Stimulated activated CD4-positive, alpha-beta T cell treated with anti-CD3 and anti-CD28 coated beads, TNF-alpha, amount 100 ng/mL, for 4 hours (primary cell): ENCODE results near the gene NDUFAF2.
"Not testable (repeated sequence)": the region's sequence is repeated elsewhere in the genome, so short reads cannot be mapped to it uniquely, and the experiment has no call there.

Source experiments
- DNase-seq, 3 experiments: peaks; one replicate each; pipeline ENCODE4 v3.0.0-alpha.2; 2020; ENCODE audit warnings: low read depth in 3 of 3

NDUFAF2 gene

DNA sequence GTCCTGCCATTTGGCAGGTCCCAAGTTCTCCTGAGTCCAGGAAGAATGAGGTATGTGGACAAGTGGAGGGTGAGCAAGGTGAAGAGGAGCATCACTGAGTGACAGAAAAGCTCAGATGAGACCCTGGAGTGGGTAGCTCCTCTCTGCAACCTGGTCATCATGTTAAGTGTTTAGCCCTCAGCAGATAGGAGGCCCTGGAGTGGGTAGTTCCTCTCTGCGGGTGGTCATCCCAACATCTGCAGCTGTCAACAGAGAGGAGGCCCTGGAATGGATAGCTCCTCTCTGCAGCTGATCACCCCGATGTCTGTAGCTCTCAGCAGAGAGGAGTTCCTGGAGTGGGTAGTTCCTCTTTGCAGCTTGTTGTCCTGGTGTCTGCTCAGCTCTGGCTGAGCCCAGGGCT, 48.4 kb downstream of the NDUFAF2 start:
- no peak for DNase-seq

DNA sequence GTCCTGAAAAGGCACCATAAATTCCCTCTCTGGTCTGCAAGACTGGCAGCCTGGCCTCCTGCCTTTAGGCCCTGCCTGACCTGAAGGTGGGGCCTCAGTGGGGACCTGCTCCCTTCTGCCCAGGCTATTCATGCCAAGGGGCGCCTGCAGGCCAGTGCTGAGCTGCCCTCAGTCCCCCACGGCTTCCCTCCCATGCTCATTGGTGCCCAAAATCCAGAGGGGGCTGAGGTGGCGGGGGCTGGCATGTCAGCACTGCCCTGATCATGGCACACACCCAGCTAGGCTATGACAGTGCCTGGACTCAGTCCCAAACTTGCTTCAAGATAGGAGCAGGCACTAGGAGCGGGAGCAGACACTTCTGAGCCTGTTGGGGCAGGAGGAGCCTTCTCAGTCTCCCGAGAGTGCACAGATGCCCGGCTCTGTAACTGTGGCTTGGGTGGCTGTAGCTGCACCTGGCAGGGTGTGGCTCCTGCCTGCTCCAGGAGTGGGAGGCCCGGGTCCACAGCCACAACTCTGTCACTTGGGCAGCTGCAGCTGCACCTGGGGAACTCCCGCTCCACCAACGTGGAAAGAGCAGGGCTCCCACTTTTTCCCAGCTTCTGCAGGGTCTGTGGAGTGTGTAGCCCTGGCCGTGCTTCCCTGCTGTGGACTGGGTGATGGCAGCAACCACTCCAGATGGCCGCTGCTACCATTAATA, 49.0 kb downstream of the NDUFAF2 start:
- DNase-seq = no peak

DNA sequence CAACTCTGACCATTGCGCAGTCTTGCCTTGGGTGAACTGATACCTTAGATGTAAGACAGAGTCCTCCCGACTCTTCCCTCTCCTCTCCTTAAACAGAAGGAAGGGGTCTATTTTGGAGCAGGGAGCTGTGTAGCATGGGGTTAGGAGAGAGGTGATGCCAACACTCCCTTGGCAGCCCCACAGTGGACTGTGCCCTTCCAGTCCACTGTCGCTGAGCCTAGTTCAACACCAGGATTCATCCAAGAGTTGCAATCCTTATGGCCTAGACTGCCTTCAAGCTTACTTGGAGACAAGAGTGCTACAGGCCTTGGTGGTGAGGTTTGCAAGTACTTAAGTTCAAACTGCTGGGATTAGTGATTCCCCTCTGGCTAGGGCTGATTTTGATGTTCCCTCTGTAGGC, 51.4 kb downstream of the NDUFAF2 start:
- no peak for DNase-seq

DNA sequence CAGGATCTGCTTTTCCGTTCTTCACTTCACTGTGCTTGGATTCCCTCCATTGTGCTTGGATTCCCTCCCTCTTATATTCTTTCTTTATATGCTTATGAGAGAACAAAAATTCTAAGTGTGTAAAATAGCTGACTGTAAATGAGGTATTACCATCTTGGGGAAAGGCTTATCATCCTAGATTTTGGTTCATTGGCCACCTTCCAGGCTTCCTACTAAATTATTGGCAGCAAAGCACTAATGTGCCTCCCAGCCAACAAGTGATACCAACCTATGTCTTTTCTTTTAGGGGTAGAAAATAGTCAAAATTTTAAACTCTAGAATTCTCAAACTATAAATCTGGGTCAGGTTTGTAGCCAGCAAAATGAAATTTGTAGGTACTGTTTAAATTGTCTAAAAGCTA, 52.7 kb downstream of the NDUFAF2 start:
- no peak for DNase-seq

DNA sequence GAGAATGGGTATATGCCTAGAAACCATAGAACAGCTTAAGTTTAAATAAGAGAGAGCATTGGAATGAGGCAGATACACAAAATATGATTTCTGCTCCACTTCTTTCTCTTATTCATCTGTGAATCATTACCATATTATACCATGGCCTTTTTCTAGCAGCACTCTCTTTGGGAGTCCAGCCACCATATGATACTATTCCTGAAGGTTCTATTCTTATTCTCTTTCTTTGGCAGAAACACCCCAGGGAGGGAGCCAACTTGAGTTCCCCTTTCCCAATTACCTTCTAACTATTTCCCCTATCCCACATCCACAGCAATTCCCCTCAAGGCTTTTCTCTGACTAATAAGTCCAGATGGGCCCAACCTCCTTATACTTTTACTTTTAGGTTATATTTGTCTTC, 55.9 kb downstream of the NDUFAF2 start:
- no peak for DNase-seq

DNA sequence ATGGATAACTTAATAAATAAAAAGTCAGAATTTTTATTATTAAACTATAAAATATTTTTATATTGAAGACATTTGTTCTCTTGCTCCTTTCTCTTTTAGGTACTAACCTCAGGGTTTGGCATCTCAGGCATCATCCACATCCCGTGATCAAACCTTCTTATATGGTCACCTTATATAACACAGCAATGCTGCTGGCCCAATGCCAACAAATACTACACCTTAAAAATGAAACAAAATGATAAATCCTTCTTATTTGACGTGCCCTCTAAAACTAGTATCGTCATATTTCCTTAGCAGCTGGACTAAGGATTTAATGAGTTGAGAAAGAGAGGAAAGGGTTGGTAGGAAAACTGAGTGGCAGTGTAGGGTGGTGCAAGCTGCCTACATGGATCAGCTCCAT, 56.6 kb downstream of the NDUFAF2 start:
- DNase-seq = no peak

DNA sequence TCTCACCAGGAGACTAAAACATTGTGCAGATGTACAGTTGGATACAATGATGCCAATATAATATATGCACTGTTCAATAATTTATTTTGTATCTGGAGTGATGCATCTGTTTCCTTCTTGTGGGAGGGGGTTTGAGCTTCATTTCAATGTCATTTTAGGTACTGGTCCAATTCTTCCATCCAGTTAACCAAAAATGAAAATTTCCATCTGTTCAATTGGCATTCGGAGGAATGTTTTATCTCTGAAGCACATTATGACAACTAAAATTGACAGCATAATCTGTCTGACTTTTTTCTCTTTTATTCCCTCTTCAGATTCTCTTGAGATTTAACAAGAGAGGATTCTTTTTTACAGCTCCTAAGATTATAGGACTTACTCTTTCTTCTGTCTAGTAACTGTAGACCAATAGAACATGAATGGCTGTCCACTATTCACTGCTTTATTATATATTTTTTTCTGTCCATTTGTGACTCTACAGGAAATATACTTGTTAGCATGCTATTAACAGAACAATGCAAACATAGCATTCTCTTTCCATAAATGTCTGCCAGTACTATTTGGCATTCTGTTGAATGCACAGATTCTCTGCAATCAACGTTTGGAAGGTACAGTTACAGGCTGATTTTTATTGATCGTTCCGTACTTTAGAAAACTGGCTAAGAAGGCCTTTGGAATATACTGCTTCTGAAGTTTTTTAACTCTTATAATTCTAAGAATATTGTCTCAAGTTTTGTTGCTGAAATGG, 57.8 kb downstream of the NDUFAF2 start:
- DNase-seq = no peak

DNA sequence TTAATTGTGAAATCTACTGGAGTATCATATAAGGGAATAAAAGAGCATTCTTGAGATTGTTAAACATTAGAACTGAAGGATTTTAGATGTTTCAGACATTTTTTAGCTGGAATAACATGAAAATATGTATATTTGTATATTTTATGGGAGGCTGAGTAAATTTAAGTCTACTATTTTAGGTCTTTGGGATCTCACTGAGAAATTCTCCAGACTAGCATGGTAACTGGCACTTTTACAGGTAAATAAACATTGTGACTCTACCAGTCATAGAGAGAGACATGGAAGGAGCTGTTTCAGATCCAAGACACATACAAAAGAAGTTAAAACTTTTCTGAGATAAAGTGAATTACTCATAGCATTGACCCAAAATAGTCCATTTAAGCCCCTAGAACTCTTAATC, 59.4 kb downstream of the NDUFAF2 start:
- no peak for DNase-seq

DNA sequence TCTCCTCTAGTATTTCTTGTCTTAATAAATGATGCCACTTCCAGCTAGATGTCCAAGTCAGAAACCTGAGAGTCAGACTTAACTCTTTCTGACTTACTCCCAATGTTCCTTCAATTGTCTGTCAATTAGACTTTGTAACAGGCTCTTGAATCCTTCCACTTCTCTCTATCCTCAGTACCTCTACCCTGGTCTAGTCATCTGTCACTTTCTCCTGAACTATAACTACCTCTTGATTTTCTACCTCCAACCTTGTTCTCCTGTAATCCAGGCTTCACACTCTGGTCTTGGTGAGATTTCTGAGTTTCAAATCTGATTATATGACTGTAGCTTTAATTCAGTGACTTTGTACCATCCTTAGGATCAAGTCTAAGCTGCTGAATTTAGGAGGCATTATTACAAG, 64.9 kb downstream of the NDUFAF2 start:
- DNase-seq = no peak

DNA sequence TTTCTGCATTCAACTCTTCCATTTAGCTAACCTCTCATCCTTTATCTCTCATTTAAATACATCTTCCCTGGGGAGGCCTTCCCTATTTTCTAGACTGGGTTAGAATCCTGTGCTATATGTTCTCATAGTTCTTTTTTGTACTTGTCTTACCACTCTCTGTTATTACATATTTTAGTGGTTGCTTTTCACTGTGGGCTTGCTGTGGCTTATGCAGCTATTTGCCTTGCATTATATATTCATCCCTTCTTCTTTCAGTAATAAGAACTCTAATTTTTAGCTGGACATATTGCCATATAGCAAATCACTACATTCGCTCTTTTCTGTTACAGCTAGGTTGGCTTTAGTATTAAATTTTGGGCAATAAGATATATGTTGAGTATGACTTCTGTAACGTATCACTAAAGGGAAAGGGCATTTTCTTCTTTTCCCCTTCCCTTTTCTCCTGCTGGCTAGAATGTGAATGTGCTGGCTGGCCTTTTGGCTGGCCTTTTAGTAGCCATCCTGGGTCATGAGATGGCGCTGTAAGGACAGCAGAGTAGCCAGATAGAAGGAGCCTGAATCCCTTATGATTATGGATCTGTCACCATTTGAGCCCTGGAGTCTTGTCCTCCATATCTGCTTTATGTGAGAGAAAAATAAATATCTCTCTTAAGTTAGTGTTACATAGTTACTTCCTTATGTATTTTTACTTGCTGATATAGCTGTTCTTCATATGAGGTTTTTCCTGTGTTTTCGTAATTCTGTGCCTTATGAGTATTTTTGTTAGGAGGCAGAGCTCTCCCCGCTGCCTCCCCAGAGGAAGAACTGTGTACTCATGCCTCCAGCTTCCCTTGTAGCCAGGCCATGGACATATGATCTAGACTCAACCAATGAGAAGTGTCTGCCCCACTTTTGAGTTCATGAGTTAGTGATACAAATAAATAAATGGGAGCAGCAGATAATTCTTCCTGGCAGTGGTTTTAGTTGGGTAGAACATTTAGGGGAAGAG, 65.8 kb downstream of the NDUFAF2 start:
- DNase-seq = no peak

DNA sequence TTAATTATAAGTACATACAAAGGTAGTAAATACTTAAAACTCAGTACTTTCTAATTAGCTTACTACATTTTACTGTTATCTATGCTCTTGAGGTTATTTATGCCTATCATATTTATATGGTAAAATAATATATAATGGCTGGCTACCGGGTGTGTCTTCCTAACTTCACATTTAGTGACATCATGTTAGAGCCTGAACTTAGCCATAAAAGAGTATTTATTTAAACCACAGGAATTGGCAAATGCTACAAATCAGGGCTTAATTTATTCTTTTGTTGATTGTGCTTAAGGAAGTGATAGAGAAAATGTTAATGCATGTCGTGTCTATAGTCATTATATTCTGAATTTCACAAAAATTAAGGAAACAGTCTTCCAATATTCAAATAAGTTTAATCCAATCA, 73.1 kb downstream of the NDUFAF2 start:
- DNase-seq = no peak

DNA sequence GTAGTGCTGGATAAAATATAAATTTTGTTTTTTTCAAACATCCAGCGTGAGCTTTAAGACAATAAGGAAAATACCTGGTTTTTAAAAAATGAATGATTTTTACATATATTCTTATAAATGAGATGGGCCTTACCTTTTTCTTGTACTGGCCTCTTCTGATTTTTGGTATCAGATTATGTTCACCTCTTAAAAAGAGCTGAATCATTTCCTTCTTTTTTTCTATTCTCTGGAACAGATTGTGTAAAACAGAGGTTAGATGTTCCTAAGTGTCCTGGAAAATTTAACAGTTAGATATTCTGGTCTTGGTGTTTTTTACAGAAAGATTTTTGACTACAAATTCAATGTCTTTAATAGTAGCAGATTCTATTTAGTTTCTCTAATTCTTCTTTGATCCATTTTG, 74.6 kb downstream of the NDUFAF2 start:
- DNase-seq = no peak

DNA sequence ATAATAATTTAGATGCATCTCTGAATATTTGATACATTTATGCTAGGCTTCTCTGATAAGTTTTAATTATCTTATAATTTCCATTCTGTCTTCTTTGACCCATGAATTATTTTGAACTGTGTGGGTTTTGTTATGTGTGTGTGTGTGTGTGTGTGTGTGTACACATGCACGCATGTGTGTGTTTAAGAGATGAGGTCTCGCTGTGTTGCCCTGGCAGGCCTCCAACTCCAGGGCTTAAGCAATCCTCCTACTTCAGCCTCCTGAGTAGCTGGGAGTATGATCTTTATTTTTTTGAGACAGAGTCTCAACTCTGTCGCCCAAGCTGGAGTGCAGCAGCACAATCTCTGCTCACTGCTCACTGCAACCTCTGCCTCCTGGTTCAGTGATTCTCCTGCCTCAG, 75.4 kb downstream of the NDUFAF2 start:
- no peak for DNase-seq

DNA sequence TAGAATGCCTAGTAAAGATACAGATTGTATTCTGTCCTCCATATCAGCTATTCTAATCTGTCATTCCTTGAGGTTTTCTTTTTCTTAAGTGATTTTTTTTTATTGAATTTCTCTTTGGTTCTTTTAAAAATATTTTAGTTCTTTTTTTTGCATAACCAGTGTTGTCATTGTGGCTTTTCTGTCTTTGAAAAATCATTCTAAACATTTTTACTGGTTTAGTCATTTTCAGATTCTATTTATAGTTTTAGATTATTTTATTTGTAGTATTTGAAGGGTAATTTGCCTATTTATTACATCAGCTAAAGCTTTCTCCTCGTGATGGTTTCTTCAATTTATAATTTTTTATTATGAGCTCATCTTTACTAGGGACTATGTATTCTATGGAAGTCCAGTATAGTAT, 78.1 kb downstream of the NDUFAF2 start:
- no peak for DNase-seq

DNA sequence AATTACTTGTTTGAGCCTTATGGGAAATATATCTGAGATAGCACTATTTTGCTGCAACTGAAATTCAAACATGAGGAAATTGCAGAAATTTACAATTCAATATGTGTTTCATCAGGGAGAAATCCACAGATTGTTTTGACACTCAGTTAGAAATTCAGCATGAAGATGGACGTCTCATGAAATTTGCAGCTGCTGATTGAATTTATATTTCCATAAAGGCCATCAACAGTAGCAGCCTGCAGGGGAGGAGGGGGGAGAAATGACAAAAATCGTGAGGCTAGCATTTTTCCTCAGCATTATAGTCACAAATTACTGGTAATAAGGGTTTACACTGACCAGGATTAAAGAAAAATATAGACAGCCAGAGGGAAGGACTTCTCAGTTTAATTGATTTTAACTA, 81.0 kb downstream of the NDUFAF2 start:
- DNase-seq = no peak

DNA sequence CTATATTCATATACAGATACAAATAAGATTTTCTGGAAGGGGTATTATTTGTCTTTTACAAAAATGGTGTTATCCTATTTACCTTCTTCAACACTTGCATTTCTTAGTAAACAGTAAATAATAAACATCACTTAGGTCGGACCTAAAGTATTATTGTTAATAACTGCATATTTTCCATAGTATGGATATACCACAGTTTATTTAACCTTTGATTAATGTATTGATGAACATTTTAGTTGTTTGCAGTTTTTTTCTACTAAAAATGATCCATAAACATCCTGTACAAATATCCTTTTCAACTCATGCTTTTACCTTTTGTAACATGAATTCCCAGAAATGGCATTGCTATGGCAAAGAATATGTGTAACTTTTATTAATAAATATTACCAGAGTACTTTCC, 83.4 kb downstream of the NDUFAF2 start:
- DNase-seq = no peak

DNA sequence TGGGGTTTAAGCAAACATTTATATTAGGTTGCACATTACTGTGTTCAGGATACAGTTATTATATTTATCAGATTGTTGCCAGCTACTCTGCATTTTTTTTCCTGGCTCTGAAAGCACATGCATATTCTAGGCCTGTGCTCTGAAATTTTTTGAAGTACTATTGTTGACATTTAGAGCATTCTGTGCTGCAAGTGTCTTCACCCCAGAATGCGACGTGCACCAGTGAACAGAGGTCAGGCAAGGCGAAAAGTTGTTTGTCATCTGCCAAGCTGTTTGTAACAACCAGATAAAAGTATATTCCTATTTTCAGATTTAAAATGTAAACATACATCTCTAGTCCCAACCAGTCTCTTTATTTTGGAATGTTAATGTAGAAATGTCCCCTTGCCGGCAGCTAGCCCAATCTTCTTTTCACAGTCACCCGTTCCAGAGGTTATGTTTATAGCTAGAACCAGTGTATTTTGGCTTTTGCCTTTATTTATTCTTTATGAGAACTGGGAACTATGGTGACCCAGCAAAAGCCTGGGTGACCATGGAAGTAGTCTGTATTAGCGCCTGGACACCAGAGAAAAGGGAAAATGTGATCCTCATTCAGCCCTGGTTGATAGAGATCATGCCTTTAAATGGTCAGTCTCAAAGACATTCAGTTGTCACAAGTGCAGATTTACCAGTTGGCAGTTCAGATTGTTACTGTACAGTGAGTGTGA, 84.6 kb downstream of the NDUFAF2 start:
- no peak for DNase-seq

DNA sequence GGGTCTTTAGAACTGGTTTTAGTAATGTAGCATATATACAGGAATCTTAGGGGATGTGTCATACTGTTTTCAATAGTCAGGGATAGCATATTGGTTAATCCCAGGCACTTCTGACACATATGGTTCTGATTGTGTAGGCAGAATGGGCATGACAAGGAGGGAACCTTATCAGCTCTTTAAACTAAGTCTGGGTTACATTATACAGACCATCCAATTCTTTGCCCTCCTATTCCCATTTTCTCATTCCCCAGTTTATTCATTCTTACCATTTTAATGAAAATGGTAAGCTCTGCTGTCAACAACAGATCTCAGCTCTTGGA, 85.1 kb downstream of the NDUFAF2 start:
- DNase-seq = no peak

DNA sequence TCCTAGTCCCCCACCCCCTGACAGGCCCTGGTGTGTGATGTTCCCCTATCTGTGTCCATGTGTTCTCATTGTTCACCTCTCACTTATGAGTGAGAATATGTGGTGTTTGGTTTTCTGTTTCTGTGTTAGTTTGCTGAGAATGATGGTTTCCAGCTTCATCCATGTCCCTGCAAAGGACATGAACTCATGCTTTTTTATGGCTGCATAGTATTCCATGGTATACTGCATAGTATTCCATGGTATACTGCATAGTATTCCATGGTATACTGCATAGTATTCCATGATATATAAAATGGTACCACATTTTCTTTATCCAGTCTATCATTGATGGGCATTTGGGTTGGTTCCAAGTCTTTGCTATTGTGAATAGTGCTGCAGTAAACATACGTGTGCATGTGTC, 86.3 kb downstream of the NDUFAF2 start:
- not testable (repeated sequence) for DNase-seq

DNA sequence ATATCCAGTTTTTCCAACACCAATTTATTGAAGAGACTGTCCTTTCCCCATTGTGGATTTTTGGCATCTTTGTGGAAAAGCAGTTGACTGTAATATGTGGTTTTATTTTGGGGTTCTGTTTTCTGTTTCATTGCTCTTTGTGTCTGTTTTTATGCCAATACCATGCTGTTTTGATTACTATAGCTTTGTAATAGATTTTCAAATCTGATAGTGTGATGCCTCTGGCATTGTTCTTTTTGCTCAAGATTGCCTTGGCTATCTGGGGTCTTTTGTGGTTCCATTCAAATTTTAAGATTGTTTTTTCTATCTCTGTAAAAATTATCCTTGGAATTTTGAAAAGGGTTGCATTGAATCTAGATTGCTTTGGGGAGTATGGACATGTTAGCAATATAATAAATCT, 99.5 kb downstream of the NDUFAF2 start:
- no peak for DNase-seq

DNA sequence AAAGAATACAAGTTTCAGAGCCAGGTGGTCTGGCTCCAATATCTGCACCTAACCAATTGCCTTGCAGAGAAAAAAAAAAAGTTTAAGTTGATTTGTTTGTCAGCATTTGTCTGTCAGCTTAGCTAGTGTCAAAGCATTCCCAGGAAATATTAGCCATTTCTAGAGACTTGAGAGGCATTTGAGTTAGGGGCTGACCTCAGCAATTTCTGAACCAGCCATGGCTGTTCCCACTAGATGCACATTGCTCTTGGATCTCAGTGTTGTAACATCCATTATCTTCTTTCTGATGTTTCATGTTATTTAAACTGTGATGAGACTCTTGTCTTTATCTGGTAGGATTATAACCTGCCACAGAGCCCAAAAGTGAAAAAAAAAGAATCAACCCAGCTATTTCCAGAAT, 102.3 kb downstream of the NDUFAF2 start:
- DNase-seq = no peak

DNA sequence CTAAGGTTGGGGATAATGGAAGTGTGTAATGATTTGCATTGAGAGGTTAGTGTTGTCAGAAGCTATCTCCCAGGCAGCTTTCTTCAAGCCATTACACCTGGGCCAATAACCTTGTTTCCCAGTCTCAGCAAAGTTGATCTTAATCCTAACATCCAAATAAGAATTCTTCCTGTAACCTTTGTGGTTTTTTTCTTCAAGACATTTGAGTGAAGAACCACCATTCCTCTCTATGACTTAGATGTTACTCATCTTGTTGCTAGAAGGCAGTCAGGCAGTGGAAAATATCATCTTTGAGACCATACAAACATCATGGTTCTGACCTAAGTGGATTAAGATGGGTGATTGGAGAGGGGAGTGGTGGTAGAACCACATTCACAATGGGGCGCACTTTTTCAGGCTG, 103.5 kb downstream of the NDUFAF2 start:
- no peak for DNase-seq
